Uterus (tissue), 4 donors: ENCODE measurements around the gene TIMM50. TPM values are rescaled to one million over a fixed set of nuclear protein-coding genes. Genes with fewer than 3 reads are reported as not detected.

ENCODE experiments used
- DNase-seq, 2 donors: peaks; one replicate each; pipeline ENCODE4 v3.0.0-alpha.2; 2019 to 2020
- H3K27ac ChIP-seq, 2 donors: fragments of 200-600 bp; sonication (generic); 1 replicate in 1 of 2; 2 replicates in 1 of 2; pipeline ENCODE4 v1.5.1; 2016 to 2018
- H3K27me3 ChIP-seq, 2 donors: fragments of 200-600 bp; sonication (generic); one replicate each; pipeline ENCODE4 v1.5.1; 2018 to 2019; ENCODE audit warnings: control low read depth in 1 of 2
- H3K36me3 ChIP-seq, 2 donors: fragments of 200-600 bp; sonication (generic); one replicate each; pipeline ENCODE4 v1.5.1; 2019; ENCODE audit warnings: control low read depth in 1 of 2
- H3K4me1 ChIP-seq, 2 donors: fragments of 200-600 bp; sonication (generic); one replicate each; pipeline ENCODE4 v1.5.1; 2018 to 2019; ENCODE audit warnings: control low read depth in 1 of 2
- H3K4me3 ChIP-seq, 2 donors: fragments of 200-600 bp; sonication (generic); 1 replicate in 1 of 2; 2 replicates in 1 of 2; pipeline ENCODE4 v1.5.1; 2018 to 2019; ENCODE audit warnings: mild to moderate bottlenecking in 1 of 2
- H3K9me3 ChIP-seq, 2 donors: fragments of 200-600 bp; sonication (generic); one replicate each; pipeline ENCODE4 v1.5.1; 2019; ENCODE audit warnings: control low read depth in 1 of 2
- CTCF ChIP-seq, 4 experiments: fragments of 200-600 bp in 2 of 4; fragments of 450-650 bp in 2 of 4; sonication (generic) in 2 of 4; IDR thresholded peaks; one replicate each; pipeline ENCODE4 v1.5.1; 2016 to 2019; ENCODE audit warnings: antibody characterized with exemption in 4 of 4, mild to moderate bottlenecking in 2 of 4, moderate library complexity in 1 of 4
- POLR2A ChIP-seq, 2 donors: fragments of 450-650 bp; IDR thresholded peaks; one replicate each; pipeline ENCODE4 v1.6.1; 2016; ENCODE audit warnings: antibody characterized with exemption in 2 of 2, mild to moderate bottlenecking in 1 of 2, moderate library complexity in 1 of 2
- intact Hi-C: fragments of 100-400 bp; cut with DNase I; formaldehyde crosslinking; loops from one replicate; pipeline ENCODE4 v1.15.1; 2023; ENCODE audit warnings: low total_unique reads
- total RNA-seq, 4 donors: library from RNA; depleted of rRNA in 3 of 4; stranded (reverse); fragments of >200 nt in 3 of 4; gene quantifications; one replicate each; pipeline versions ENCODE4 v1.1.0 to v1.2.4, GENCODE V29; 2014 to 2023
- donor health status: DM: yes; HTN: yes; CAD: no.

TIMM50 gene
- total RNA-seq, 4 donors from 2014 or later: 21.0 to 48.6 (median 28.5) TPM

- intact Hi-C loops: loop anchor here (10.0 kb wide), 1 partner anchor 64 kb away; the partner anchor contains the start of gene EID2B
- no peaks in the 10 kb centered on the region for H3K27me3 ChIP-seq
- peaks cover 0 to 2% of the 10 kb centered on the region in 2 donors for H3K36me3 ChIP-seq
- DNase-seq: no peak
- H3K27ac ChIP-seq: no peak overlapping the region
- TF ChIP-seq CTCF (IDR thresholded peaks at IDR 0.05) (no peak), POLR2A (IDR thresholded peaks at IDR 0.05) (no peak)
- no peak overlapping the region for H3K4me3 ChIP-seq
- no peaks in the 10 kb centered on the region for H3K9me3 ChIP-seq
- no peaks in the 10 kb centered on the region for H3K4me1 ChIP-seq
Measured at GRCh38 chr19:39470724-39471339, 9.8 kb upstream of the TIMM50 start.

GRCh38 chr19:39471756-39472536, 8.7 kb upstream of the TIMM50 start:
- Histone ChIP-seq H3K27ac (no peak overlapping the region), H3K36me3 (peaks cover 0 to 2% of the 10 kb centered on the region in 2 donors), H3K4me3 (no peak overlapping the region), H3K27me3 (no peaks in the 10 kb centered on the region), H3K9me3 (no peaks in the 10 kb centered on the region), H3K4me1 (no peaks in the 10 kb centered on the region)
- TF ChIP-seq CTCF (IDR thresholded peaks at IDR 0.05): no peak
- TF ChIP-seq POLR2A (IDR thresholded peaks at IDR 0.05): no peak
- no peak for DNase-seq
- intact Hi-C loops: loop anchor here (10.0 kb wide), 1 partner anchor 63 kb away; the partner anchor contains the start of gene EID2B

GRCh38 chr19:39472746-39473442, 7.7 kb upstream of the TIMM50 start:
- Histone ChIP-seq H3K36me3 (peaks cover 0 to 2% of the 10 kb centered on the region in 2 donors), H3K9me3 (no peaks in the 10 kb centered on the region), H3K4me1 (no peaks in the 10 kb centered on the region), H3K4me3 (no peak overlapping the region), H3K27ac (no peak overlapping the region), H3K27me3 (no peaks in the 10 kb centered on the region)
- DNase-seq: no peak
- TF ChIP-seq CTCF (IDR thresholded peaks at IDR 0.05) (no peak), POLR2A (IDR thresholded peaks at IDR 0.05) (no peak)
- intact Hi-C loops: loop anchor here (10.0 kb wide), 1 partner anchor 62 kb away; the partner anchor contains the start of gene EID2B

GRCh38 chr19:39473443-39473960, 7.1 kb upstream of the TIMM50 start:
- Histone ChIP-seq H3K27me3 (no peaks in the 10 kb centered on the region), H3K36me3 (no peaks in the 10 kb centered on the region), H3K4me1 (no peaks in the 10 kb centered on the region), H3K9me3 (no peaks in the 10 kb centered on the region), H3K27ac (no peak overlapping the region), H3K4me3 (no peak overlapping the region)
- TF ChIP-seq CTCF (IDR thresholded peaks at IDR 0.05) (no peak), POLR2A (IDR thresholded peaks at IDR 0.05) (no peak)
- intact Hi-C loops: loop anchor here (10.0 kb wide), 1 partner anchor 61 kb away; the partner anchor contains the start of gene EID2B
- DNase-seq: no peak
